GM21723 (cell line): ENCODE data around the gene NLRP6.
"Not testable (repeated sequence)": the region's sequence is repeated elsewhere in the genome, so short reads cannot be mapped to it uniquely, and the experiment has no call there.

Source experiments
- ATAC-seq: cut with Tn5 transposase; IDR thresholded peaks from one replicate; pipeline ENCODE4 v1.9.1; 2021; ENCODE audit warnings: mild to moderate bottlenecking, moderate library complexity; ENCODE audit not compliant: unreplicated experiment

Gene NLRP6

GRCh38 chr11:281486-282161 lies 3.4 kb downstream of the NLRP6 start:
- ATAC-seq = no peak

GRCh38 chr11:282171-282570 lies 4.0 kb downstream of the NLRP6 start:
- no peak for ATAC-seq

GRCh38 chr11:282630-283360 lies 4.6 kb downstream of the NLRP6 start:
- ATAC-seq = no peak

- ATAC-seq = no peak
These were observed 5.3 kb downstream of the NLRP6 start for GRCh38 chr11:283405-284104.

- ATAC-seq = no peak
These were observed 6.2 kb downstream of the NLRP6 start for GRCh38 chr11:284105-285020.

GRCh38 chr11:285021-285893 lies 7.0 kb downstream of the NLRP6 start:
- no peak for ATAC-seq

- ATAC-seq = no peak
These were observed 7.7 kb downstream of the NLRP6 start for GRCh38 chr11:285894-286220.

GRCh38 chr11:286977-287820 lies 9.0 kb downstream of the NLRP6 start:
- ATAC-seq = not testable (repeated sequence)

GRCh38 chr11:287821-288477 lies 9.7 kb downstream of the NLRP6 start:
- ATAC-seq = no peak

GRCh38 chr11:288478-289397 lies 10.5 kb downstream of the NLRP6 start, which contains the start of gene PGGHG:
PGGHG (plus strand) TSS chr11:289126; CDS start chr11:289817, 691 bp downstream.
- peak; percentile 67 for ATAC-seq

- ATAC-seq = no peak
These were observed 11.1 kb downstream of the NLRP6 start for GRCh38 chr11:289398-289711.

GRCh38 chr11:289712-290620 lies 11.8 kb downstream of the NLRP6 start:
- no peak for ATAC-seq

- no peak for ATAC-seq
These were observed 12.5 kb downstream of the NLRP6 start for GRCh38 chr11:290621-291231.

- no peak for ATAC-seq
These were observed 13.3 kb downstream of the NLRP6 start for GRCh38 chr11:291281-292210.
